ENCODE measurements around the gene FAM167B. TPM values are rescaled to one million over a fixed set of nuclear protein-coding genes. Genes with fewer than 3 reads are reported as not detected.

Gene FAM167B
- total and polyA plus RNA-seq, 2 of the 4 experiments (the other 2 are of a cell fraction), result 0.18 to 0.53 TPM

DNA sequence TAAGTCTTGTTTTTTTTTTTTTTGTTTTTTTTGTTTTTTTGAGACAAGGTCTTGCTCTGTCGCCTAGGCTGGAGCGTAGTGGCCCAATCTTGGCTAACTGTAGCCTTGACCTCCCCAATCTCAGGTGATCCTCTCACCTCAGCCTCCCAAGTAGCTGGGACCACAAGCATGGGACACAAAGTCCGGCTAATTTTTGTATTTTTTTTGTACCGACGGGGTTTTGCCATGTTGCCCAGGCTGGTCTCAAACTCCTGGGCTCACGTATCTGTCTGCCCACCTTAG, 10.1 kb downstream of the FAM167B start:
- no peak overlapping the region for H3K4me2 ChIP-seq (ENCODE audit: low read depth, low read length)
- H4K20me1 ChIP-seq (ENCODE audit: insufficient read depth, low read length), result no peaks in the 10 kb centered on the region
- WGBS, 2 experiments (ENCODE audit: extremely low coverage in 2 of 2, insufficient read length in 1 of 2), result 86% methylated on average over 5 of the region's 6 CpGs; no CpG with 5 or more reads in 1 of the 2 experiments
- H3K4ac ChIP-seq (ENCODE audit: low read depth, low read length), result no peak overlapping the region
- dilution Hi-C loops (cut with HindIII; ENCODE audit: low sequenced_read_pairs, unreplicated experiment) (no loop called here), intact Hi-C loops (cut with micrococcal nuclease) (no loop called here), in situ Hi-C loops (cut with MboI; ENCODE audit: low sequenced_read_pairs) (no loop called here)
- no peak overlapping the region for H3K14ac ChIP-seq (replicated peaks; ENCODE audit: low read depth, low read length)
- no peak overlapping the region; the same call in 1 of the 2 replicates for H3K23ac ChIP-seq (ENCODE audit: low read depth, low read length)
- H2AK5ac ChIP-seq (ENCODE audit: low read depth, low read length), result no peak overlapping the region
- H3K4me1 ChIP-seq (ENCODE audit: control insufficient read depth, insufficient read depth, low read length), result no peaks in the 10 kb centered on the region
- CTCF ChIA-PET, result no interaction called here
- no peaks in the 10 kb centered on the region for H3K9me3 ChIP-seq (ENCODE audit: control insufficient read depth, insufficient read depth, low read length)
- no peak overlapping the region for H4K8ac ChIP-seq (ENCODE audit: low read depth in 2 of 2, low read length in 2 of 2)
- no peak overlapping the region for H2AK9ac ChIP-seq (replicated peaks; ENCODE audit: low read depth, low read length, poor library complexity)
- no peak overlapping the region for H2BK20ac ChIP-seq (ENCODE audit: low read depth, low read length)
- H2BK15ac ChIP-seq (ENCODE audit: low read depth, low read length), result no peak overlapping the region
- H3K36me3 ChIP-seq (ENCODE audit: control insufficient read depth, insufficient read depth, low read length), result no peaks in the 10 kb centered on the region
- ATAC-seq (ENCODE audit: low read depth) (no peak), DNase-seq (no peak)
- H3K4me3 ChIP-seq (ENCODE audit: insufficient read depth, low read depth, low read length), result no peak overlapping the region
- no peaks in the 10 kb centered on the region for H3K9me1 ChIP-seq (ENCODE audit: insufficient read depth, low read length)
- POLR2A ChIA-PET (ENCODE audit: unreplicated experiment), result no interaction called here
- H3K27ac ChIP-seq (ENCODE audit: insufficient read depth, low read length), result no peak overlapping the region
- H3K27me3 ChIP-seq (ENCODE audit: control insufficient read depth, insufficient read depth, low read length), result peaks cover 2% of the 10 kb centered on the region; the same call in 1 of the 2 replicates
- H3K18ac ChIP-seq (ENCODE audit: low read depth, low read length), result no peak overlapping the region
- no peak overlapping the region for H3K9ac ChIP-seq (ENCODE audit: low read depth, low read length)
- no TSS peak for BruUV-seq (replicated peaks)
- no peak overlapping the region for H2BK5ac ChIP-seq (ENCODE audit: low read depth, low read length, poor library complexity, severe bottlenecking)
- H2BK120ac ChIP-seq (ENCODE audit: low read depth, low read length), result no peak overlapping the region
- no peak overlapping the region for H2AFZ ChIP-seq (replicated peaks; ENCODE audit: low read length, poor library complexity)
- H4K91ac ChIP-seq (ENCODE audit: insufficient read depth, low read depth, low read length), result no peak overlapping the region
- H3K79me1 ChIP-seq (ENCODE audit: low read depth in 1 of 2, low read length in 2 of 2), result no peaks in the 10 kb centered on the region
- no peak overlapping the region for H4K5ac ChIP-seq (ENCODE audit: low read depth, low read length)
- TF ChIP-seq CEBPB (IDR thresholded peaks at IDR 0.05; ENCODE audit: low read depth, low read length), result no peak
- TF ChIP-seq BHLHE40 (IDR thresholded peaks at IDR 0.05; ENCODE audit: low read depth, low read length), result no peak
- no peak for TF ChIP-seq ELK1 (IDR thresholded peaks at IDR 0.05; ENCODE audit: borderline replicate concordance, low read depth, low read length)
- no peak for TF ChIP-seq SMC3 (IDR thresholded peaks at IDR 0.05; ENCODE audit: low read depth, low read length)
- TF ChIP-seq RCOR1 (IDR thresholded peaks at IDR 0.05; ENCODE audit: insufficient replicate concordance, low read length), result no peak
- no peak for TF ChIP-seq RAD21 (IDR thresholded peaks at IDR 0.05; ENCODE audit: low read length)
- TF ChIP-seq FOS (IDR thresholded peaks at IDR 0.05; ENCODE audit: low read depth, low read length), result no peak
- TF ChIP-seq, protein P1, sequence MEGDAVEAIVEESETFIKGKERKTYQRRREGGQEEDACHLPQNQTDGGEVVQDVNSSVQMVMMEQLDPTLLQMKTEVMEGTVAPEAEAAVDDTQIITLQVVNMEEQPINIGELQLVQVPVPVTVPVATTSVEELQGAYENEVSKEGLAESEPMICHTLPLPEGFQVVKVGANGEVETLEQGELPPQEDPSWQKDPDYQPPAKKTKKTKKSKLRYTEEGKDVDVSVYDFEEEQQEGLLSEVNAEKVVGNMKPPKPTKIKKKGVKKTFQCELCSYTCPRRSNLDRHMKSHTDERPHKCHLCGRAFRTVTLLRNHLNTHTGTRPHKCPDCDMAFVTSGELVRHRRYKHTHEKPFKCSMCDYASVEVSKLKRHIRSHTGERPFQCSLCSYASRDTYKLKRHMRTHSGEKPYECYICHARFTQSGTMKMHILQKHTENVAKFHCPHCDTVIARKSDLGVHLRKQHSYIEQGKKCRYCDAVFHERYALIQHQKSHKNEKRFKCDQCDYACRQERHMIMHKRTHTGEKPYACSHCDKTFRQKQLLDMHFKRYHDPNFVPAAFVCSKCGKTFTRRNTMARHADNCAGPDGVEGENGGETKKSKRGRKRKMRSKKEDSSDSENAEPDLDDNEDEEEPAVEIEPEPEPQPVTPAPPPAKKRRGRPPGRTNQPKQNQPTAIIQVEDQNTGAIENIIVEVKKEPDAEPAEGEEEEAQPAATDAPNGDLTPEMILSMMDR (conservative IDR thresholded peaks at IDR 0.05; ENCODE audit: low read depth, low read length), result no peak
- TF ChIP-seq CHD1 (IDR thresholded peaks at IDR 0.05; ENCODE audit: low read depth, low read length), result no peak
- H3K56ac ChIP-seq (ENCODE audit: extremely low read depth, insufficient read depth, low read length), result no peak overlapping the region

All from IMR-90 (cell line).